ENCODE data around the gene HOXB7. TPM values are rescaled to one million over a fixed set of nuclear protein-coding genes. Genes with fewer than 3 reads are reported as not detected.

HOXB7 gene
- total RNA-seq, 1 donor from 2014 or later, result 0.73 TPM

DNA sequence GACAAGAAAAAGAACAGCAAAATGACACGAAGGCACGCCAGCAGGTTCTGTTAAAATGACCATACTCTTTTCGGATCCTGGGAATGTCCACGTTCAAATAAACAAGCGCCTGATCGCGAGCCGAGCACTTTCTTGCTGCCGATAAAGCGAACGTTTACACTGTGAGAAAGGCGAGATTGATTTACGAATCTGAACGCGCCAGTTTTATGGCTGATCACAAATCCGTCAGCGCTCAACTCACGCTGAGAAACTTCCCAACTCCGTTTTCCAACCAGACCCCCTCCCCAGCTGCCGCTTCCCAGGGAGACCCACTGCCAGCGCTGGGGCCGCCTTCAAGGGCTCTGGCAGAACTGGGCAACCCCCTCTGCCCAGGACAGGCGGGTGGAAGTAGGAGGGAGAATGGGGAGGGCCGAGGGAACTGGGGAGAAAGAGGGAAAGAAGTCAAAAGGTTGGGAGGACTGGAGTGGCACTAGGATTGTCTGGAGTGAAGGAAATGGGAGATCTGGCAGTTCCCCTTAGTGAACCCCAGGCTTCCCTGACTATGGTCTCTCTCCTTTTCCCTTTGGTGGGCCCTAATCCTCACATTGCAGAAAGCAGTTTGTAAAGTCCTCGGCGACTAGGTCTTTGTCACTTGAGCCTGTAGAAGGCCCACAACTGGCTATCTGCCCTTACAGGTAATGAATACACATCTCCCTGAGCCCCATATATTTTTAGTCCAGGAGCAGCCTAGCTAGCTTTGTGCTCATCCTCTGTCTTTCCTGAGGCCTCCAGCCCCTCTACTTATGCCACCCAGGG is 39.6 kb downstream of the HOXB7 start:
- intact Hi-C loops (cut with micrococcal nuclease), result no loop called here

DNA sequence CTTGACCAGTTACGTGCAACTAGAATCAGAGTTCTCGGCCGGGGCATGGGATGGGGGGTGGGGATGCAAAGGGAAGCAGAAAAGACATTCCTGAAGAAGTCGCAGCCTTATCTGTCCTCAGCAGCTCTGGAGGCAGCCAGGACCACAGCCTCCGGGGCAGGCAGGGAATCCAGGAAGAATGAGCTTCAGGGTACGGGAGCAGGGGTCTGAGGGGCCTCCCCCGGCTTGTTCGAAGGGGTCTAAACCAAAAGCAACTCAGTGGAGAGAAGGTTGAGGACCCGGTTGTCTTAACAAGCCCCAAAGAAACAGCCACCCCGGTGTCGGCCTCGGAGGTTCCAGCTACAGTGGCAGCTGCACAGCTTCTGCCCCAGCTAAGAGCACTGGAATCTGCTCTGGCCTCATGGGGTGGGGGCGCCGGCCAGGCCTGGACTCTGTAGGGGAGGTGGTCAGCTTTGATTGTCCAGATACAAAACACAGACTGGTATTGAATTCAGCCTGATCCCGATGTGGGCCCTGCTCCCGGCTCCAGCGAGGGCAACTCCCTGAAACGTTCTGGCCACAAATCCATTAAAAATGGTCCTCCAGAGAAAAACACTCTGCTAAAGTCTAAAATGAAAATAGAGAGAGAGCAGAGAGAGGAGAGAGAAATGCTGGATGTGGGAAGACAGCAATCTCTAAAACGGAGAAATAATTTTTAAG is 40.3 kb downstream of the HOXB7 start:
- intact Hi-C loops (cut with micrococcal nuclease), result no loop called here

GRCh38 chr17:48569674-48570324 is 41.0 kb downstream of the HOXB7 start:
- intact Hi-C loops (cut with micrococcal nuclease), result no loop called here

DNA sequence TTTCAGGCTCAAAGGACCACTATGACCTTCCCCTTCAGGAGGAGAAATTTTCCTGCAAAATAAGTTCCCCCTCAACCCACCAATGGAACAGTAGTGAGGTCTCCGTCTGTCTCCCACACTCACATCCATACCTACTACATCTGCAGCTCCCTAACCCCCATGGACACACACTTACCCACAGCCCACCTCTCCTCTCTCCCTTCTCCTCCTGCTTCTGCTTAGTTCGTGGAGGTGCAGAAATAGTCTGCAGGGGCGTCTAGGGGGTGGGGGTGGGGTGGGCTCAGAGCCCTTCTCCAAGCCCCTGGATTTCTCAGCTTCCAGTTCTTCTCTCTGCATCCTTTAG is 41.6 kb downstream of the HOXB7 start:
- intact Hi-C loops (cut with micrococcal nuclease), result no loop called here

GRCh38 chr17:48568499-48569239 is 42.1 kb downstream of the HOXB7 start:
- intact Hi-C loops (cut with micrococcal nuclease), result no loop called here

- intact Hi-C loops (cut with micrococcal nuclease), result no loop called here
These were observed 43.0 kb downstream of the HOXB7 start for GRCh38 chr17:48567646-48568354.

GRCh38 chr17:48567209-48567608 is 43.6 kb downstream of the HOXB7 start:
- intact Hi-C loops (cut with micrococcal nuclease), result no loop called here

DNA sequence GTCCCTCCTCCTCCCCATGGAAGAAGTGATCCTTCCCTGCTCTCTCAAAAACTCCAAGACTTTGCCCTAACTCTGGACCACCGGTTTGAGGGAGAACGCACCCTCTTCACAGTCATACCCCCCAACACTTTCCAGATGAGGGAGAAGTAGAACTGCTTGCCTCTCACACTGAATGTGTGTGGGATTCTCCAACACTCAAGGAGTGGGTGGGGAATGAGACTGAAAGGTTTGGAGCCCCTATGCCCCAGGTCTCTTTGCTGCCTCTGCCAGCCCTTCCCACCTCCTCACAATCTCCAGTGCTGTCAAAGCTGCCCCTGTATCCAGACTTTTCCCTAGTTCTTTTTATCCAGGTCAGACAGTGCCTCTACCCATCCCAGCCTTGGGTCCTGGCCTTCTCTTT is 44.1 kb downstream of the HOXB7 start:
- intact Hi-C loops (cut with micrococcal nuclease), result no loop called here

DNA sequence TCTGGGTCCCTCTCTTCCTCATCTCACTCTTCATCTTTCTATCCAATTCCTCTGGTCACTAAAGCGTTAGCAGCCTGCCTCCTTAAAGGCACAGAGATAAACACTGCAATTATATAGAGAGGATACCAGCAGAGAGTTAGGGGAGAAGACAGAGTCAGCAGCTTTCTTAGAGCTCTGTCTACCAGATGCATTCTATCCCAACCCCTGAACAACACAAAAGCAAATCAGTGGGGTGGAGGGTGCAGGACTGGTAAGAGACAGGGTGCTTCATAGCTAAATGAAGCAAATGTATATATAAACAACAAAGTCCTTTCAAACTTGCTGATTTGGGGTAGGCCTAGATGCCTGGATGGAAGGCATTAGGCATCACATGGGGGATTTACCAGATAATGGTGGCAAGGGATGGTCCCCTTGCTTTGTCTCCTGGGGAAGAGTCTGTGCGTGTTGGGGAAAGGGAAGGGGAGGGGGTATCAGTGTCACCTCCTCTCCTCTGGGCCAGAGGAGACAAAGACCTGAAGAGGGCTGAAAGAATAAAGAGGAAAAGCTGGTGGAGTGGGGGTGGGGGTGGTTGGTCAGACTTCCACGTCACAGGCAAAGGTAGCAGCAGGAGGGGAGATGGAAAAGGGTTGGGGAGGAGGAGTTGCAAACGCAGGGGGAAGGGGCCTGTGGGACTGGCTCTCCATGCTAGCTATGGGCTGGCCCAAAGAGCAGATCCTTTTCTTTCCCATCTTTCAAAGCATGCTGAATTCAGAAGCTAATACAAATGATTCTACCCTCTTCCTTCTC is 44.7 kb downstream of the HOXB7 start:
- intact Hi-C loops (cut with micrococcal nuclease), result no loop called here

DNA sequence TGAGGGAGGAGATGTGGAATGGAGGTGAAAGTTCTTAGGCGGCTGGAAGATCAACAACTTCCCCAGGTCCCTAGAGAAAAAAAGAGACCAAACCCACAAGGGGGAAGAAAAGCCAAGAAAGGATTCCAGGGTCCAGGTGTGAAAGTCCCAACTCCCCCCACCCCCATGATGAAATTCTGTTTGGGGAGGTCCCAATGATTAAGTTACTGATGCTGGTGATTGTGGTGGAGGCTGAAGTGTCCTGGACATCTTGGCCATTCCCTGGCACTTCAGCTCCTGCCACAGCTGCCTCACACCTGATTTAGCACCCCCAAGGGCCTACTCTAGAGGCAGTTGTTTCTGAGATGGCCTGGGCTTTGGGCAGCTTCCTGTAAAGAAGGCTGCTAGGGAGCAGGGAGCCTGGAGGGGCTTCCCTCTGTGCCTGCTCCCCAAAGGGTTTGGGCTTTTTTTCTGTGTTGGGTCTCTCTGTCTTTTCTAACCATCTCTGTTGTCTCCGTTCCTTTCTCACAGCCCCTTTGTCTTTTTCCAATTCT is 45.7 kb downstream of the HOXB7 start:
- intact Hi-C loops (cut with micrococcal nuclease), result no loop called here

DNA sequence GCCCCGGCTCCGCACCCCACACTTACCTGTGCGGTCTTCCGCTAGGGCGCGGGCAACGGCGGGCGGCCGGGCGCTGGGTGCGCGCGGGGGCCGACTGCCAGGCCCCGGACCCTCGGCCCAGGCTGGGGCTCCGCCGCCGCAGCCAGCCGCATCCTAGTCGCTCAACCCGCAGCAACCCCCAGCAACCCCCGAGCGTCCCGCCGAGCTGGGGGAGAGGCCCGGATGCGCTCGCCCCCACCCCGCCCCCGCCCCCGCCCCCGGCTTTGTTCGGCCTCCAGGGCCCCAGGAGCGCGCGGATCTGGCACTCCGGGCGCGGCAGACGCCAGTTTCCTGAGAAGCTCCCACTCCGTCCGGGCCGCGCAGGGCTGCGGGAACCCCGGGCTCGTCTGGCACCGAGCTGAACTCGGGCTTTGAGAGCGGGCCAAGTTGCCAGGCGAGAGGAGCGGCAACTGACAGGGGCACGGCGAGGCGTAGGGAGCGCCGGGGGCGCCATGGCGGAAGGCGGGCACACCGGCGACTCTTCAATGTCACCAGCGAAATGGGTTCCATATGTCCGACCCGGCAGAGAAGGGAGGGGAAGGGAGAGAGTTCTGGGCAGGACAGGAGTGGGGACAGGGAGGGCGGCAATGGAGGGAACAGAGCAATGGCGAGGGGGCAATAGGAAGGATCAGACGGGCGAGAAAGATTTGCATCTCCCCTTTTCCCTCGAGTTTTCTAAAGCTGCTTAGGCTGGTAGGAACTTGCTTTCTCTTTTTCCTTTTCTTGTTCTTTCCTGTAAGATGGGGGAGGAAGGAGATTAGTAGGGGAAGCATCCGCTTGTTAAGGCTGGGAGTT is 46.4 kb downstream of the HOXB7 start:
- intact Hi-C loops (cut with micrococcal nuclease), result no loop called here

DNA sequence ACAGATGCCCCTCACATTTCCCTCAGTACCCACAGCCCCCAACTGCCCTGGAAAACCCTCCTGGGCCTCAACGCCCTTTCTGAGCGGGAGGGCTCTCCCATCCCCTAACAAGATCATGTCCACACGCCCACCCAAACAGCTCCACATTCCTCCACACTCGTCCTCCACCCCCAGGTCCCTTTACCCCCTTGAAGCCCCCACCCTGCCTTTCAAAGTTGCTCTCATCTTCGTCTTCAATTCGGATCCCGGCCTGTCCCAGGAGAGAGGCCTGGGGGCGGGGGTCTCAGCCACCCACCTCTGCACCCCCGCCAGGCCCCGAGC is 47.0 kb downstream of the HOXB7 start:
- intact Hi-C loops (cut with micrococcal nuclease), result no loop called here

DNA sequence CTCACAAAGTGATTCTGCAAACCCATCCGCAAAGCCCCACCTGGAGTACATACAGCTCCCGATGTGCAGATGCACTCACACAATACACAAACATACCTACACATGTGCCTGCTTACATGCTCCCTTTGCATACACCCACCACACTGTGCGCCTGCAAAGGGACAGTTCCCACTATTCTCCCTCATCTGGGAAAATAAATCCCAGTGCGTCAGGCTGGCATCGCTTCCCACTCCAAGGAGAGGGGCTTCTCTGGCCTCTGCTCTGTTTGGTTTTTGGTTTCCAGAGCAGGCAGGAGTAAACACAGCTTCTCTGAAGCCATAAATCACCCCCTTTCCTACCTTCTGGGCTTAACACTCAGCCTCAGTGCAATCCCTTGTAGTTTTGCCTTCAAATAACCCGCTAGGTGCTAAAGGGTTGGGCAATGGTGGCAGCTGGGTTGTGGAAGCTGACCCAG is 47.4 kb downstream of the HOXB7 start:
- intact Hi-C loops (cut with micrococcal nuclease), result no loop called here

GRCh38 chr17:48562934-48563333 is 47.9 kb downstream of the HOXB7 start:
- intact Hi-C loops (cut with micrococcal nuclease), result no loop called here

GRCh38 chr17:48561884-48562810 is 48.7 kb downstream of the HOXB7 start:
- intact Hi-C loops (cut with micrococcal nuclease), result no loop called here

- intact Hi-C loops (cut with micrococcal nuclease), result no loop called here
These were observed 50.7 kb downstream of the HOXB7 start for GRCh38 chr17:48559840-48560817.

All from T-helper 2 cell treated with Interferon-gamma antibody and Interleukin-4, amounts not matched to agents 100 ng/mL and 5 ng/mL, for 36 hours (primary cell).